ENCODE results near the gene NR6A1. TPM values are rescaled to one million over a fixed set of nuclear protein-coding genes. Genes with fewer than 3 reads are reported as not detected.

The NR6A1 gene
- total and polyA plus RNA-seq, 2 of the 8 experiments (the other 6 are each of a cell fraction or from before 2014, with no cell fraction given) = 93.2 to 237 TPM

GRCh38 chr9:124480621-124480981 is 290.5 kb downstream of the NR6A1 start:
- no peak overlapping the region for H3K14ac ChIP-seq (ENCODE audit: insufficient read length)
- no peaks in the 10 kb centered on the region for H3K9me3 ChIP-seq (ENCODE audit: insufficient read depth in 2 of 2, low read depth in 1 of 2, low read length in 1 of 2)
- H2AK5ac ChIP-seq (ENCODE audit: low read depth, low read length) = no peak overlapping the region
- POLR2A ChIA-PET (ENCODE audit: partially characterized antibody) = no interaction called here
- no peak overlapping the region for H4K5ac ChIP-seq (ENCODE audit: insufficient read length, low read depth, low read length)
- peaks cover 4 to 36% (median 30%) of the 10 kb centered on the region in 4 experiments for H3K4me1 ChIP-seq (replicated peaks in 1 of 4; ENCODE audit: control insufficient read depth in 3 of 4, insufficient read depth in 4 of 4, low read length in 3 of 4)
- H4K20me1 ChIP-seq (replicated peaks in 1 of 2; ENCODE audit: control insufficient read depth in 1 of 2, insufficient read depth in 2 of 2, low read length in 2 of 2) = peaks cover 0 to 7% of the 10 kb centered on the region in 2 experiments
- no peaks in the 10 kb centered on the region for H3K79me1 ChIP-seq (ENCODE audit: low read depth, low read length)
- H3K27ac ChIP-seq (ENCODE audit: low read depth, low read length) = no peak overlapping the region
- 7% methylated on average over 6 of the region's 7 CpGs; no CpG with 5 or more reads in 1 of the 2 experiments for WGBS, 2 experiments (ENCODE audit: extremely low coverage in 1 of 2, insufficient coverage in 1 of 2, insufficient read length in 1 of 2, insufficient replicate concordance in 2 of 2, low coverage in 1 of 2, low lambda C conversion rate in 2 of 2, missing lambda C conversion rate in 1 of 2)
- CTCF ChIA-PET (ENCODE audit: partially characterized antibody) = interaction anchor here (0.6 to 7.0 kb wide), 21 partner anchors 8 to 219 kb away, joined by 3 to 43 read pairs (median 5); no protein-coding TSS in a partner anchor
- no peaks in the 10 kb centered on the region for H3K79me2 ChIP-seq (ENCODE audit: control insufficient read depth in 1 of 2, insufficient read depth in 2 of 2, low read length in 2 of 2)
- H2BK120ac ChIP-seq (replicated peaks; ENCODE audit: low read depth, low read length) = no peak overlapping the region
- peak overlapping the region; percentile 85; the same call in 1 of the 2 replicates for H3K18ac ChIP-seq (ENCODE audit: extremely low read depth, low read length)
- peak overlapping the region; percentile 89; the same call in 1 of the 2 replicates for H2BK15ac ChIP-seq (ENCODE audit: low read length)
- no peak for FAIRE-seq
- no peak overlapping the region for H3K23ac ChIP-seq (ENCODE audit: insufficient read length)
- H2BK5ac ChIP-seq (ENCODE audit: low read depth, low read length) = no peak overlapping the region
- H3K4me2 ChIP-seq (ENCODE audit: insufficient read depth in 1 of 2, low read depth in 2 of 2, low read length in 2 of 2) = no peak overlapping the region; a peak in 1 of 4 replicates
- H3K23me2 ChIP-seq (ENCODE audit: low read depth, low read length) = peaks cover 10% of the 10 kb centered on the region; the same call in 1 of the 2 replicates
- peak overlapping the region; percentile 94; the same call in 1 of the 2 replicates for H2BK12ac ChIP-seq (ENCODE audit: low read depth, low read length)
- no peak overlapping the region for H4K8ac ChIP-seq (ENCODE audit: extremely low read depth, insufficient read depth, low read length)
- no peak overlapping the region for H3K9ac ChIP-seq (replicated peaks in 1 of 4; ENCODE audit: extremely low read depth in 1 of 4, low read depth in 3 of 4, low read length in 3 of 4)
- H3K27me3 ChIP-seq (replicated peaks in 1 of 4; ENCODE audit: control insufficient read depth in 3 of 4, extremely low read depth in 1 of 4, insufficient read depth in 3 of 4, low read length in 3 of 4) = peaks cover 8 to 40% (median 38%) of the 10 kb centered on the region in 4 experiments
- H2AFZ ChIP-seq (ENCODE audit: low read length) = no peak overlapping the region
- peak overlapping the region; percentile 98 for H2BK20ac ChIP-seq (ENCODE audit: low read length)
- DNase-seq (ENCODE audit: low read depth in 1 of 2, low spot score in 2 of 2) = peak; percentile 44 to 80
- H3K4me3 ChIP-seq (ENCODE audit: extremely low read depth in 1 of 4, insufficient read depth in 2 of 4, low read depth in 3 of 4, low read length in 4 of 4) = no peak overlapping the region
- no peak overlapping the region for H3K56ac ChIP-seq (replicated peaks; ENCODE audit: insufficient read length, low read depth, low read length)
- no peaks in the 10 kb centered on the region for H3K36me3 ChIP-seq (ENCODE audit: control insufficient read depth in 2 of 4, insufficient read depth in 4 of 4, low read length in 3 of 4)
- peak overlapping the region; percentile 38 for H4K91ac ChIP-seq (replicated peaks; ENCODE audit: insufficient read length, low read length)
- peak overlapping the region; percentile 21 for H3K4ac ChIP-seq (replicated peaks; ENCODE audit: insufficient read length, low read depth, low read length)
- 0 out of 2 replicates have a peak, but pooled peaks have one; percentile 29 for TF ChIP-seq GABPA (IDR thresholded peaks at IDR 0.05; ENCODE audit: borderline replicate concordance, insufficient read depth, low read length)
- TF ChIP-seq NANOG (IDR thresholded peaks at IDR 0.05; ENCODE audit: insufficient read depth, low read depth, low read length, poor library complexity, severe bottlenecking) = no peak
- peak; percentile 85 for TF ChIP-seq YY1 (IDR thresholded peaks at IDR 0.05; ENCODE audit: low read depth, low read length)
- TF ChIP-seq CEBPB (IDR thresholded peaks at IDR 0.05; ENCODE audit: low read depth, low read length) = no peak
- TF ChIP-seq EGR1 (IDR thresholded peaks at IDR 0.05; ENCODE audit: borderline replicate concordance, low read depth, low read length) = no peak
- peak; percentile 97 for TF ChIP-seq MAX (IDR thresholded peaks at IDR 0.05)
- TF ChIP-seq USF2 (IDR thresholded peaks at IDR 0.05; ENCODE audit: low read length) = 0 out of 2 replicates have a peak, but pooled peaks have one; percentile 42
- TF ChIP-seq RAD21 (IDR thresholded peaks at IDR 0.05 in 1 of 2, conservative IDR thresholded peaks at IDR 0.05 in 1 of 2; ENCODE audit: low read depth in 2 of 2, low read length in 2 of 2) = peak; percentile 56 to 60
- peak; percentile 98 for TF ChIP-seq E2F6 (IDR thresholded peaks at IDR 0.05)
- TF ChIP-seq CHD1 (IDR thresholded peaks at IDR 0.05; ENCODE audit: low read depth, low read length) = no peak

Measured in H1 (cell line).